Testis (tissue), 2 donors: ENCODE data around the gene NACC2.

Source experiments
- CTCF ChIP-seq, 3 experiments: fragments of 450-650 bp in 2 of 3; fragments of 200-600 bp in 1 of 3; sonication (generic) in 1 of 3; IDR thresholded peaks; one replicate each; pipeline ENCODE4 v1.5.1; 2016 to 2019; ENCODE audit warnings: antibody characterized with exemption in 3 of 3, mild to moderate bottlenecking in 2 of 3, moderate library complexity in 1 of 3
- POLR2A ChIP-seq: fragments of 450-650 bp; IDR thresholded peaks from one replicate; pipeline ENCODE4 v1.6.1; 2017; ENCODE audit warnings: antibody characterized with exemption, mild to moderate bottlenecking, moderate library complexity

- no peak for TF ChIP-seq CTCF (IDR thresholded peaks at IDR 0.05)
- TF ChIP-seq POLR2A, result no peak
Measured at GRCh38 chr9:136011703-136012496, 83.2 kb downstream of the NACC2 start.
